GOT3 (cell line): Measurements from ENCODE around the gene FPR3.

Experiments used
- DNase-seq: peaks from one replicate; lab custom pipeline; 2025; ENCODE audit warnings: mixed read lengths; lab: John Stamatoyannopoulos, UW

Gene FPR3

DNA sequence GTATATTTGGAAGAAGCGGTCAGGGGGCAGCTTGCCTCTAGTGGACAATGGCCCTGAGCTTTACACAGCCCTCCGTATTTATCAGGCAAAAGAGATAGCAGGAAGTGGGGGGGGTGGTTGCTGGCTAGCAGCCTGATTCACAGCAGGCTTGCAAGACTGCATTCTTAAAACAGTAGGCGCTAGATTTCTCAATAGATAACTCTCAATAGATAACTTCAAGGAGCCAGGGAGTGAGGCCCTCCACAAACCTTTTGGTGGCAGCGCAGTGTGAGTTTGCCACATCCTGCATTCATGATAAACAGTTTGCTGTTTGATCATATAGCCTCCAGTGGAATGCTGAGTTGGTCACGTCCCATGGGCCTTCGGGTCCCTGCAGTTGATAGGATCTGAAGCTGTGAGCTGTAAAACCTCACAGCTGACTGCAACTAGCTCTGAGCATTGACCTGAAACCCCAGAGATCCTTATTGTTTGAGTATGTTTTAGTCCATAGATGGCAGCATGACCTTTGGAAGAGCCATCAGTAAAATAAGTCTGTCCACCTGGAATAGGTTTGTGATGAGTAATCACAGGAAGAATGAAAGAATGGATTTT, 12.2 kb downstream of the FPR3 start:
- DNase-seq: no peak

DNA sequence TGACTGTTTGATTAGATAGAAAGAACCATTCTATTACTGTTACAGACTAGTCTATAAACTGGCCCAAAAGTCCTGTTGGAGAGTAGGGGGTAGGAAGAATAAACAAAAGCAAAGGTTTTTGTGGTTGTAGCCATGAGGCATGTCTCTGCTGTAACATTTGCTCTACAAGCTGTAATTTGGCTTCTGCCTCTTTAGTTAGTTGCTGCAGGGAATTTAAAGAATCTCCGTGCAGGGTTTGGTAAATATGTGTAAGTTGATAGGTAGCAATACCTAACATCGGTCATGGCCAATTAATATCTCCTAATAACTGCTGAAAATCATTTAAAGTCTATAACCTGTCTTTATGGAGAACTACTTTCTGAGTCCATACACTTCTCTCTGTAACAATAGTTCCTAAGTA, 13.0 kb downstream of the FPR3 start:
- no peak for DNase-seq

DNA sequence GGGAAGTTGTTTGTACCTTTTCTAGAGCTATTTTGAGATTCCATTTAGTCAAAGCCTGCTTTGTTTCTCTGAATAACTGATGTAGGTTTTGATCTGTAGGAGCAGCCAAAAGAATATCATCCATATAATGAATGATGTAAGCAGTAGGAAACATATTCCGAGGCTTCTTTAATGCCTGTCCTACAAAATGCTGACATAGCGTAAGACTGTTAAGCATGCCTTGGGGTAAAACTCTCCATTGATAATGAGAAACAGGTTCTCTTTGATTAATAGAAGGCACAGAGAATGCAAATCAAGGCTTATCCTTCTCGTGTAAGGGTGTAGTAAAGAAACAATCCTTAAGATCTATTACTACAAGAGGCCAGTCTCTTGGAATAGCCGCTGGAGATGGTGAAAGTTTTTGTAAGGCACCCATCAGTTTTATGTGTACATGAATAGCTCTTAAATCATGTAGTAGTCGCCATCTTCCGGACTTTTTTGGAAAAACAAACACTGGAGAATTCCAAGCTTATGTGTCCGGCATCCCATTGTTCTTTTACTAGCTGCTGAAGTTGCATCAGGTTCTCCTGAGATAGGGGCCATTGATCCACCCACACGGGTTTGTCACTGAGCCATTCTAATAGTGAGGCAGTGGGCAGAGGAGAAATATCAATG, 13.5 kb downstream of the FPR3 start:
- no peak for DNase-seq

DNA sequence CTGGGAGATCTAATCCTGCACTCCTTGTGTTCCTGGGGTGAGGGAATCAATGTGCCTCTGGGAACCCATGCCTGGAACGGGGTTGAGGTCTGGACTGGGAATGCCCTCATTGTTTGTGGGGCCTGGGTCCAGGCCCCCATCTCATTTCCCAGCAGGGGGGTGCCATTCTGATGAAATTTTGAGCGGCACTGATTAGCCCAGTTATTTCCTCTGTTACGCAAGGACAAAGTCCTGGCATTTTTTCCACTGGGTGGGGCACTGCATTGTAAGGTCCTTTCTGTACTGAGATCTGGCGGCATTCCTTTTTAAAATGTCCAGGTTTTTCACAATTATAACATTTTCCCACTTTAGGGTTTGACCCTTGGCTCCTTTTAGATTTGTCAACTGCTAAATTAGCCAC, 14.8 kb downstream of the FPR3 start:
- DNase-seq: no peak

DNA sequence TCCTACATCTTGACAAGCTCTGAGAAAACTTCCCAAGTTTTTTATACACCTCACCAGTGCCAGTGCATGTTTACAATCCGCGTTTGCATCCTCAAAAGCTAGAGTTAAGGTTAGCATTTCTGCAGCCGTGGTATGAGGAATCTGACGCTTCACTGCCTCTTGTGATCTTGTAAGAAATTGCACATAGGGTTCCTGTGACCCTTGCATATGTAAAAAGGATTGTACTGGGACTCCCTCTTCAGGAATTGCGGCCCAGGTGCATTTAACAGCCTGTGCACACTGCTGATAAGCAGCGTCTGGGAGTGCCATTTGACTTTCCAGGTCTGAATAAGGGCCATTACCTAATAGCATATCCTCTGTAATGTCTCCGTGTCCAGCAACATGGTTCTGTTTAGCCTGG, 15.3 kb downstream of the FPR3 start:
- no peak for DNase-seq

DNA sequence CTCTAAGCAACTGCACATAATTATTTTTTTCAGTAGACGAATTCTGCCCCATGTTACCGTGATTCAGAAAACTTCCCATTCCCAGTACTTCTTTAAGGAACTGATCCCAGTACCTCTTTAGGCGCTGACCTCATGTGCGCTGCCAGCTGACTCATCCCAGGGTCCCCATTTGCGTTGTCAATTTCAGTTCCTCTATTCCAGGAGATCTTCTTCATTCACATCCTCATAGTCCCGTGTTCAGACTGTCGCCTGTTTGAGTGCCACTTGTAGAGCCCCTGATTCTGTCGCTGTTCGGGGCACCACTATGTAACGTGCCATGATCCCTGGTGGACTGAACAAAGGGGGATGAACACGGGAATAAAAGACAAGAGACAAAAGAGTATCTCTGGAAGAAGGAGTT, 16.4 kb downstream of the FPR3 start:
- no peak for DNase-seq

DNA sequence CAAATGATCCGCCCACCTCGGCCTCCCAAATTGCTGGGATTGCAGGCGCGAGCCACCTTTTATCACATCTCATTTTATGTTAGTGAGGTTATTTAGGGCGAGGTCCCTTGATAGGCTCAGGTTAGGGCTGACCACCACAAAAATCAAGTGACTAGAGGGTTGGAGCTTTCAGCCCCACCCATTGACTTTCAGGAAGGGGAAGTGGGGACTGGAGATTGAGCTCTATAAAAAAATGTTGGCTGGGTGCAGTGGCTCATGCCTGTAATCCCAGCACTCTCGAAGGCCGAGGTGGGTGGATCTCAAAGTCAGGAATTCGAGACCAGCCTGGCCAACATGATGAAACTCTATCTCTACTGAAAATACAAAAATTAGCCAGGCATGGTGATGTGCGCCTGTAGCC, 20.1 kb downstream of the FPR3 start:
- DNase-seq: no peak

DNA sequence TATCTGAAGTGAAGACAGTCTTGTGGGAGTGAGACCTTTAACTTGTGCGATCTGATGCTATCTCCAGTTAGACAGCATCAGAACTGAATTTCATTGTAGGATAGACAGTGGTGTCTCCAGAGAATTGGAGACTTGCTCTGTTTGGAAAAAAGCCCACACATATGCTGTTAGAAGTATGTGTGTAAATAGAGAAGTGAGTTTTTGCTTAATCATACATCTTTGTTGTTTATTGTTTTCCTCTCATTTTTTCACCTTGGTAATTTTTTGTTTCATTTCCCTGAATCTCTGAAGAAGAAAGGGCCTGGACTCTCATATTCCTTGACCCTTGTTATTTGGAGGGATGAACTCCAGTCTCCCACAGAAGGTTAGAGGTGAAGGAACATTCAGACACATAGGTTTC, 21.8 kb downstream of the FPR3 start:
- DNase-seq: no peak

DNA sequence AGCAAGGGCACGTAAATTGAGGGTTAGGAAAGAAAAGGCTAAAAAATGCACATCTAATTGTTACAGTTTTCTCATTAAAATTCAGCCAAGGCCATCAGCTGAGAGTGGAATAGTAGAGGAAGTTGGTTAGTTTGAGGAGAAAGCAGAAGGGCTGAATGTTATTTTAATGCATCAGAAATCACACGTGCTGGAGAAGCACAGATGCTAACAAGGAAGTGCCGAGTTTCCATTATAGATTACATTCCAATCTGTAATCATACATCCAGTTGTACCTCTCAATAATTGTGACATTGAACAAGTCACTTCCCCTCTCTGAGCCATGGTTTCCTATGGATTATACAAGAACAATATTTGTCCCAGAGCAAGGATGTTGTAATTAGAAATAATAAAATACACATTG, 25.1 kb downstream of the FPR3 start:
- DNase-seq: no peak

DNA sequence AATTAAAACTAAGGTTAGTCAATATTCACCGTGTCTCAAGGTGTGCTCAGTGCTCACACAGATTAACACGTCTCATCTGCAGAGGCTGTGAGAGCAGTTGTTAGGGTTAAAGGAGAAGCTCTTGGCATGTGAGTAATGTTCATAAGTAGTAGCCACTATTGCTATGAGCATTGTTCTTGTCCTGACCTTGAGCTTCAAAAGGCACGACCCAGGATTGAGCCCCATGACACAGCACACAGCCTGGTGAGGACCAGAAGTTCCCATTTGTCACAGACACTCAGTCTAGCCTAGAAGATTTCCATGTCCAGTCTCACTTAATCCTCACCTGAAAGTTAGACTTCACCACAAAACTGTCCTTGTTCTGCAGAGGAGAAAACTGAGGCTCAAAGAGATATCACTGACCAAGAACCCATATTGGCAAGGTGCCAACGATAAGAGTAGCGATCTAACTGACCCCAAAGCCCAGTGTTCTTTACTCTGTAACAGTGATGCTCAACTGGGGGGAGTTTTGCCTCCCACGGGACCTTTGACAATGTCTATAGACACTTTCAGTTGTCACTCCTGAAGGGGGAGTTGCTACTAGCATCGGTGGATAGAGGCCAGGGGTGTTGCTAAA, 26.0 kb downstream of the FPR3 start:
- no peak for DNase-seq

DNA sequence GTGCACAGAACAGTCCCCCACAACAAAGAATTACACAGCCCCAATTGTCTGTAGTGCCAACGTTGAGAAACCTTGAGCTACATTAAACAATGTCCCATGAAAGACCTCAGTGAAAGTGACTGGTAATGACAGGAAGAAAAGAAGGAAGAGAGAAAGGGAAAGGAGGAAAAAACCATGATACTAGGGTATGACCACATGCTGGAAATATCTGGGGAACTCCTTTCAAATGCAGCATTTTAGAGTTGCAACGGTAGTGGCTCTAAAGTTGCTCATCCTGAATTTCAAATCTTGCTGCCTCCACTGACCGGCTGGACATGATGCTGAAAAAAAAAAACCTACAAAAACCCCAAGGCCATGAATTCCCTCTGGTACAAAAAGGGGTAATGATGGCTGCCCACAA, 26.5 kb downstream of the FPR3 start:
- DNase-seq: no peak

DNA sequence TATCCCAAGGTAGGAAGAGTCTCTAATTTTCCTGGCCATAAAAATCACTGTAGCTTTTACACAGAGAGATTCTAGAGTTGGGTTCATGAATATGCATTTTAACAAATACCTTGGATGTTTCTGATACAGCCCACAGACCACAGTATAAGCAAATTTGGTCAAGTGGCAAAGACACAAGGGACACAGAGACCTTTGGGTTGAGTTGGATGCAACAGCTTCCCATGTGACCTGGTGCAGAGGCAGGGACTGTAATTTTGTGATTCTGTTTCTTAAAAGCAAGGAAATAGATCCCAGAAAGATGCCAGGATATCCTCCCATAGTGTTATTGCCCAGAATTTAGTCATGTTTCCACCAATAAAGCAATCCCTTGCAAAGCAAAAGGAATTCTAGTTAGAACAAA, 27.0 kb downstream of the FPR3 start:
- no peak for DNase-seq

DNA sequence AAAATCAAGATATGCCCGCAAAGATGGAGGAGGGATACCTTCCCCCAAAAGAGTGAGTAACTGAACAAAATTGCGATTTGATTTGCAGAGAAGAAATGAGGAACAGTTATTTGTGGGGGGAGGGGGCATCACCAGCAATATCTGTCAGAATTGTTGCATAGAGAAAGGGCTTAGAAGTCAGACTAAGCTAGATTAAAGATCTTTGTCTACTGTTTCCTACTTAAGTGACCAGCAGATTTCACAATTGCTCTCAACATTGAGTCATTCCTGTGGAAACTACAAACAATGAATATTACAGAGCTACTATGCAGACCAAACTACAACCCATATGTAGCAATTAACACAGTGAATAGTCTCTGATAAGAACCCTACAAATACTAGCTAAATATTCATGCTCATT, 27.4 kb downstream of the FPR3 start:
- DNase-seq: no peak

DNA sequence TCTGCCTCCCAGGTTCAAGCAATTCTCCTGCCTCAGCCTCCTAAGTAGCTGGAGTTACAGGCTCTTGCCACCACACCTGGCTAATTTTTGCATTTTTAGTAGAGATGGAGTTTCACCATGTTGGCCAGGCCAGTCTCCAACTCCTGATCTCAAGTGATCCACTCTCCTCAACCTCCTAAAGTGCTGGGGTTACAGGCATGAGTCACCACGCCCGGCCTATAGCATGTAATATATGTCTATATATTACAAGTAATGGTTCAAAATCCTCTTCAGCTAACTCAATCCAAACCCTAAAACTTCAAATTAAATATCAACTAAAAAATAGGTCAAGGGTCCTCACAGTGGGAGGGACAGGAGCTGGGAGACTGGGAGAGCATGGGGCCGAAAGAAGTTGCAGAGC, 28.0 kb downstream of the FPR3 start:
- no peak for DNase-seq

DNA sequence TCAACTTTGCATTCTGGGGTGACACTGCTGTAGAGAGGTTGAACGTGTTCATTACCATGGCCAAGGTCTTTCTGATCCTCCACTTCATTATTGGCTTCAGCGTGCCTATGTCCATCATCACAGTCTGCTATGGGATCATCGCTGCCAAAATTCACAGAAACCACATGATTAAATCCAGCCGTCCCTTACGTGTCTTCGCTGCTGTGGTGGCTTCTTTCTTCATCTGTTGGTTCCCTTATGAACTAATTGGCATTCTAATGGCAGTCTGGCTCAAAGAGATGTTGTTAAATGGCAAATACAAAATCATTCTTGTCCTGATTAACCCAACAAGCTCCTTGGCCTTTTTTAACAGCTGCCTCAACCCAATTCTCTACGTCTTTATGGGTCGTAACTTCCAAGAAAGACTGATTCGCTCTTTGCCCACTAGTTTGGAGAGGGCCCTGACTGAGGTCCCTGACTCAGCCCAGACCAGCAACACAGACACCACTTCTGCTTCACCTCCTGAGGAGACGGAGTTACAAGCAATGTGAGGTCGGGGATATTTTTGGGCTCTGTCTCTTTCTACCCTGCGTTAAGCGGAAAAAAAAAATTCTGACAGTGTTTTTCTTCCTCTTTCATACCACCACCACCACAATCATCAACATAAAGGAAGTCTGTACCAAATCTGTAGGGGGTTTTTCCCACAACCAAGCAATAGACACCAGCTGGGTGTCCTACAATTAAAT, 29.5 kb downstream of the FPR3 start:
- DNase-seq: no peak

DNA sequence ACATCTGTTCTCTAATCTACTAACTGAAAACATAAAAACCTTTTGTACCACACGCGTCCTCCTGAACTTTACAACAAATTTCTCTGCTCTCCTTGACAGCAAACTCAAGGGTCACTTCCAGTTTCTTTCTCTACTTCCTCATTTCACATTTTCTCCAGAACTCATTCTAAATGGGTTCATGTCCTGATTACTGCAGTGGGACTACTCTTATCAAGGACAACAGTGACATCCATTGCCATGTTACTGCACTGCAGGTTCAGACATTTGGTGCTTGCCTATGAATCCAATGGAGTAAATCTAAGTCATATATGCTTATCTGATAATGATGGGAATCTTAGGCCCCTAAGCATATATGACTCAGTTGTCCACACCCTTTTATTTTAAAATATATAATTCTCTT, 35.3 kb downstream of the FPR3 start:
- no peak for DNase-seq

DNA sequence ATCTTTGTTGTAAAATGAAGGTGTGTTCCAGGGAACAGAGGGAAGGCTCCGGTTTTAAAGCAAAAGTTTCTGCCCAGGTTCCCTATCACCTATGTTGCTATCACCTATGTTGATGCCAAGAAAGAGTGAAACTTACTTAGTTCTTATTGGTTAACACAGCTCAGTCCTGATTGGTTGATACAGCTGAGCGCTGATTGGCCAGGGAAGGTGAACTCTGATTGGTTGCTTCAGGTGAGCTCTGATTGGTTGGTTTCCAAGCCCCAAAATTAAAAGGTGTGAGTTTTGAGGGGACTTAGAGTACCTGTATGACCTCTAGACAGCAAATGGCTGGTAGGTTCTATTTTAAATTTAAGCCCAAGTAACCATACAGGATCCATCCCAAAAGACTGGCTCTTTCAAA, 42.2 kb downstream of the FPR3 start:
- no peak for DNase-seq

DNA sequence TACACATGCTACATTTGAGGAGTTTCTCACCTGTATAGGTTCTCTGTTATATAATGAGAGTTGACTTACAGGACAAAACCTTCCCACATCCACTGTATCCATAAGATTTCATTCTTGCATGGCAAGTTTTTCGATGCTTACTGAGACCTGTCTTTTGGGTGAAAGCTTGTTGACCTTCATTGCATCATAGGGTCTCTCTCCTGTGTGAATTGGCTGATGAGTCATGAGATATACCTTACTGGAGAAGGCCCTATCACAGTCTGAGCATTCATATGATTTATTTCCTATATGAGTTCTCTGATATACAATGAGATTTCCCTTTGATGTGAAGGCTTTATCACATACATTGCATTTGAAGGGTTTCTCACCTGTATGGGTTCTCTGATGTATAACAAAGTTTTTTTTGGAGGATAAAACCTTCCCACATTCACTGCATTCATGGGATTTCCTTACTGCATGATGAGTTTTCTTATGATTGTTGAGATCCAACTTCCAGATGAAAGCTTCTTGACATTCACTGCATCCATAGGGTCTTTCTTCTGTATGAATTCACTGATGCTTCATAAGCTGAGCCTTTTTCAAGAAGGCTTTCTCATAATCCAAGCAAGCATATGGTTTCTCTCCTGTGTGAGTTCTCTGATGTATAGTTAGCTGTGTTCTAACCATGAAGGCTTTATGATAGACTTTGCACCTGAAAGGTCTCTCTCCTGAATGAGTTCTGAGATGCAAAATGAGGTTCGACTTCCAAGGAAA, 67.1 kb downstream of the FPR3 start:
- no peak for DNase-seq

DNA sequence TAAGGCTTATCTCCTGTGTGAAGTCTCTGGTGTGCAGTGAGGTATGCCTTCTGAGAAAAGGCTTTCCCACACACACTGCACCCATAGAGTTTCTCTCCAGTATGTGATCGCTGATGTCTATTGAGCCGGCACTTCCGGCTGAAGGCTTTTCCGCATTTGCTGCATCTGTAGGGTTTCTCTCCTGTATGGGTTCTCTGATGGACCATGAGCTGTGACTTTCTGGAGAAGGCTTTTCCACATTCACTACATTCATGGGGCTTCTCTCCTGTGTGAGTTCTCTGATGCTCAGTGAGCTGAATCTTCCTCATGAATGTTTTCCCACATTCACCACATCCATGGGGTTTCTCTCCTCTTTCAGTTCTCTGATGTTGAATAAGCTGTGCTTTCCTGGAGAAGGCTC, 78.1 kb downstream of the FPR3 start:
- DNase-seq: no peak
